SIG-M5 treated with dmso at 0.1 percent for 504 hours (cell line): ENCODE measurements around the gene MPRIP.
"Not testable (repeated sequence)": the region's sequence is repeated elsewhere in the genome, so short reads cannot be mapped to it uniquely, and the experiment has no call there.

Experiments used
- DNase-seq: peaks from one replicate; lab custom pipeline; 2025; ENCODE audit not compliant: unreplicated experiment; lab: John Stamatoyannopoulos, UW

Gene MPRIP

DNA sequence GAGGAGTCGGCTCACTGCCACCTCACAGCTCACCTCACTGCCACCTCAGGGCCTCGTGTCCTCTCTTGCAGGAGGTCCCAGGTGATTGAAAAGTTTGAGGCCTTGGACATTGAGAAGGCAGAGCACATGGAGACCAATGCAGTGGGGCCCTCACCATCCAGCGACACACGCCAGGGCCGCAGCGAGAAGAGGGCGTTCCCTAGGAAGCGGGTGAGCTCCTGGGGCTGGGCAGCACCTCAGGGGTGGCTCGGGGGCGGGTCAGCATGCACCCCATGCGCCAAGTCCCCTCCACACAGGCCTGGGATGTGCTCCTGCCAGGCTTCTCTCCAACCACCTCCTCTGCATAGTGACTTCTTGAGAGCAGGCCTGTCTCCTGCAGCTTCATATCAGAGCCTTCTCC, 100.3 kb downstream of the MPRIP start:
- no peak for DNase-seq

GRCh38 chr17:17143501-17143900, 101.2 kb downstream of the MPRIP start:
- DNase-seq = no peak

- DNase-seq = no peak
Observed at GRCh38 chr17:17144061-17144460, 101.8 kb downstream of the MPRIP start.

- no peak for DNase-seq
Observed at GRCh38 chr17:17144916-17145665, 102.8 kb downstream of the MPRIP start.

GRCh38 chr17:17146786-17147406, 104.6 kb downstream of the MPRIP start:
- peak; percentile 19 for DNase-seq

DNA sequence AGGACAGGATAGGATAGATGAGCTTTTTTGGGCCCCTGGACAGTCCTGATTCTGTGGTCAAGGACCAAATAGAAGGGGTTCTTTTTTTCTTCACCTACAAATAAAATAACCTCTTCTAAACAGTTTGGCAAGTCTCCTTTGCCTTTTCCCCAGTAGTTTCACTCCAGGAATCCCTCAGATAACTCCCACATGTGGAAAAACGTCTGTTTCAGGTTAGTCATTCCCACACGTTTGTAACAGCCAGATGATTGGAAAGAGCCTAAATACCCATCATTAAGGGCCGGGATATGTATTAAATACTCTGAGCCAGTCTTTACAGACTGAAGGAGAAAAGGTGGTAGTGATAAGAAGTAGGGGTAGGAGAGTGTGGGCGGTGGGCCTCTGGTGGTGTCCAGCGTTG, 105.6 kb downstream of the MPRIP start:
- no peak for DNase-seq

GRCh38 chr17:17149520-17150447, 107.5 kb downstream of the MPRIP start:
- peak; percentile 74 for DNase-seq

DNA sequence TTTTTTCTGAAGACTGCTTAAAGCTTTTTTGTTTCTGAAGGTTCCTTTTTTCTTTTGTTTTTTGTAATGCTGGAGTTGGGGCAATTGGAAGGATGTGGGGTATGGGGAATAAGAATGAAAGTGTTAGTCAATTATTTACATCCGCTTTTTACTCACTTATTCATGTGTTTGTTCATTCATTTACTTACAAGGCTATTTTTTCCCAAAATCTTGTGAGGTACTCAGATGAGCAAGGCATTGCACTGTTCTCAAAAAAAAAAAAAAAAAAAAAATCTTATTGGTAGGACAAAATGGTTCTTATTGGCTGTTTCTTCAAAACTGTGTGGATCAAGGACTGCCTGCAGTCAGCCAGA, 108.2 kb downstream of the MPRIP start:
- DNase-seq = peak; percentile 50

- no peak for DNase-seq
Observed at GRCh38 chr17:17151055-17151454, 108.8 kb downstream of the MPRIP start.

DNA sequence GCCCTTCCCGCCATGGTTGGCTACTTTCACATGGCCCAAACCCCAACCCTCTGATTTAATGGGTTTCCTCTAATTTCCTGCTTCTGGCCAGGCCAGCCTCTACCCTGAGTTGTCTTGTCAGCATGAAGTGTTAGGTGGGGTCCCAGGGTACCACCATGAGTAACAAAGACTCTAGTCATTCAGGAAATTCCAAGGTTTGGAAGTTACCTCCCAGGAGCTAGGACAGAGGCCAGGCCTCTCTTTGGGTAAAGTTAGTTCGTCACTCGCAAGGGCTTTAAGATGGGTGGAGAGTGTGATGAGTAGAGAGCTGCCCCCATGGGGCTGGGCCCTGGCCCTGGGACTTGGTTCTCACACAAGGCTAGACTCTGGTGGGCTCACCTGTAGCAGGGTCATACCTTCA, 109.3 kb downstream of the MPRIP start:
- DNase-seq = no peak

DNA sequence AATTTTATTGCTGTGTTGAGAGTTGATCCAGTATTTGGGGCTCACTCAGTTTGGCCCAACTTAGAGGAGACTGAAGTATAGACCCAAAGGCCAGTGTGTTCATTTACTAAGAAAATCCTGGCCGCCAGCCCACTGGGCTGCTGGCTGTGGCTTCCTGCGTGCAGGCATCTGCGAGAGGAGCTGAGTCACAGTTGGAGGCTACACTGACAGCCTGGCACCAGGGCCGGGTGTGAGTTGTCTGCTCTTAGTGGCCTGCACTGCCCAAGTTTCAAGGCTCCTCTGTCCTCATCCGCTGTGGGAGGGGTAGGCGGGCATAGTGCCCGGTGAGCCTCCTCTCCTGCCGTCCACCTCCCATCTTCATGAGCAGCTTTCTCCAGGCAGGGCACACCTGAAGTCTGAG, 109.7 kb downstream of the MPRIP start:
- DNase-seq = no peak

- no peak for DNase-seq
Observed at GRCh38 chr17:17152385-17152784, 110.1 kb downstream of the MPRIP start.

DNA sequence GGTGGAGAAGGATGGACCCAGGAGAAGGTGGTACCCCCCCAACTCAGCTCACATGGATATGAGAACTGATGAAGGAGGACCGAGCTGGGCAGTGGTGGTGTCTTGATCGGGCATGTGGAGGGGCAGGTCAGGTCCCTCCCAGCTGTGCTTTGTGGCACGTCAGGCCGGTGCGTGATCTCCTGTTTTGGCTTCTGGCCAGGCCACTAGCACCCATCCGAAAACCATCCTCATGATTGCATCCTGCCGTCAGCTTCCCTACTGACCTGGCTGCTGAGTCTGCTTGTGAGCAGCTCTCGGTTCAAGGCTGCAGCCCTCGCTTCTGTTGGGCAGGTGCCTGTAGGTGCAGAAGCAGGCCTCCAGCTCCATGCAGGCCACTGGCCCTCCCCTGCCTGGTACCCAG, 110.8 kb downstream of the MPRIP start:
- DNase-seq = no peak

GRCh38 chr17:17153709-17154108, 111.5 kb downstream of the MPRIP start:
- no peak for DNase-seq

GRCh38 chr17:17154556-17154955, 112.3 kb downstream of the MPRIP start:
- no peak for DNase-seq

DNA sequence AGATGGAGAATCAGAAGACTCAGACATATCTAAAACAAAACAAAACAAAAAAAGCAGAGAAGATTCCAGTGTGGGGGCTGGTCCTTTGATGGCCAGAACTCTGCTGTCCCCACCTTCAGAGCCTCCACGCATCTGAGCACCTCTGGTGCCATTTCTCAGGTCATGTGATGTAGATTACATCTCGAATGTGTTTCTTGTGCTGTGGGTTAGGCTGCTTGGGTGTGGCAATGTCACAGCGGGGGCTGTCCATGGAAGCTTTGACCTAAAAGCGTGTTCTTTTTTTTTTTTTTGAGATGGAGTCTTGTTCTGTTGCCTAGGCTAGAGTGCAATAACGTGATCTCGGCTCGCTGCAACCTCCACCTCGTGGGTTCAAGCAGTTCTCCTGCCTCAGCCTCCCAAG, 112.7 kb downstream of the MPRIP start:
- DNase-seq = no peak

DNA sequence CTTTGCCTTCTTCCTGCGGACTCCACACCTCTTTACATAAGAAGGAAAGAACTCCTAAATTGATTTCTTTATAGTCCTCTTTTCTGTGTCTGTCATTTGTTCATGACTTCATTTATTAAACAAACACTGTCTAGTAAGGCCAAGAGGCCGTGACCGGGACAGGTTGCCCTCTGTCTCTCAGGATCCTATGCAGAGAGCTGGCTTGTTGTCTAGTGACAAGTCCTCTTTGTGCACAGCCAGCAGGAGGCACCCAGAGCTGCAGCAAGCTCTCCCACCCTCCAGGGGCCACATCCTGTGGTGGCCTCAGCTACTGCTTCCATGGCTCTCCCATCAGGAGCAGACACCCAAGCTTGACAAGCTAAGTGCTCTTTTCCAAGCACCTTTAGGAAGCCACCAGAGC, 113.3 kb downstream of the MPRIP start:
- DNase-seq = no peak

DNA sequence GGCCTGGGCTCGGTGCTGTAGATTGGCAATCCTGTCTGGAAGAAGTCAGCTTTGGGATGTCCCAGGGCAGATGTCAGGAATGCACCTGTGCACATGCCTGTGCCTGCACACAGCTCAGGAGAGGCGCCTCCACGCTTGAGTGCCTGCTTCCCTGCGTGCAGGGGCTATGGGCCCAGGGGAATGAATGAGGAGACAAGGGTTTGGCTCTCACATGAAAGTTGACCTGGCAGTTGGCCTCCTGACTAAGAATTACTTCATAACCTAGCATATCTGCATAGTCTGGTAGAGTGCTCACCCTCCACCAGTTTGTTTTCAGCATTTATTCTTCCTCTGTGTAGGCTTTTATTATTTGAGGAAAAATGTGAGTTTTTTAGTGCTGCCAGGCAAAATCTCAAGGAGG, 113.8 kb downstream of the MPRIP start:
- no peak for DNase-seq

DNA sequence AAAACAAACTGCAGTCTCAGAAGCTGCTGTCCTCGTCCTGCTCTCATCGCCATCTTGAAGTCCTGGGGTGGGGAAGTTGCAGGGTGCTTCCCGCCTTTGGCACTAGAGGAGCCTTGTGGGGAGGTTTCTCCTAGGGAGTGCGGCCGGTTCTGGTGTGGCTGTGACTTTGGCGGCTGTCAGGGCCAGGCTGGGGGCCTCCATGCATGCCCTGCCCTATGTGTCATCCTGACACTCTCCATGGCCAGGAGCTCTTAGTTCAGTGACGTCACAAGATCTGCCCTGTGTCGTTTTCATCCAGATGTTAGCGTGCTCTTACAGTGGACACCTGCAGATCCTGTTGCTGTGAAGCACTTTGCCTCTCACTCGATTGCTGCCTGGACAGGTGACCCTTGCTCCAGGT, 114.3 kb downstream of the MPRIP start:
- DNase-seq = no peak

GRCh38 chr17:17157041-17157440, 114.8 kb downstream of the MPRIP start:
- DNase-seq = no peak

DNA sequence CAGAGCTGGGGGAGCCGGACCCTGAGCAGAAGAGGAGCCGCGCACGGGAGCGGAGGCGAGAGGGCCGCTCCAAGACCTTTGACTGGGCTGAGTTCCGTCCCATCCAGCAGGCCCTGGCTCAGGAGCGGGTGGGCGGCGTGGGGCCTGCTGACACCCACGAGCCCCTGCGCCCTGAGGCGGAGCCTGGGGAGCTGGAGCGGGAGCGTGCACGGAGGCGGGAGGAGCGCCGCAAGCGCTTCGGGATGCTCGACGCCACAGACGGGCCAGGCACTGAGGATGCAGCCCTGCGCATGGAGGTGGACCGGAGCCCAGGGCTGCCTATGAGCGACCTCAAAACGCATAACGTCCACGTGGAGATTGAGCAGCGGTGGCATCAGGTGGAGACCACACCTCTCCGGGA, 116.2 kb downstream of the MPRIP start:
- not testable (repeated sequence) for DNase-seq

- no peak for DNase-seq
Observed at GRCh38 chr17:17159571-17159970, 117.3 kb downstream of the MPRIP start.
